DND-41 (cell line): ENCODE measurements around the gene SMIM35.

Experiments
- EZH2 ChIP-seq: IDR thresholded peaks from 3 replicates; pipeline ENCODE4 v1.6.1; 2012; ENCODE audit warnings: borderline replicate concordance, low read depth, mild to moderate bottlenecking, moderate library complexity, low read length, inconsistent platforms; ENCODE audit not compliant: severe bottlenecking
- TF ChIP-seq, protein P1 (sequence below): IDR thresholded peaks from 2 replicates; pipeline ENCODE4 v1.5.1; 2012; ENCODE audit warnings: borderline replicate concordance, low read length, moderate library complexity, mild to moderate bottlenecking; ENCODE audit not compliant: poor library complexity, severe bottlenecking; ENCODE audit errors: extremely low read depth

DNA sequence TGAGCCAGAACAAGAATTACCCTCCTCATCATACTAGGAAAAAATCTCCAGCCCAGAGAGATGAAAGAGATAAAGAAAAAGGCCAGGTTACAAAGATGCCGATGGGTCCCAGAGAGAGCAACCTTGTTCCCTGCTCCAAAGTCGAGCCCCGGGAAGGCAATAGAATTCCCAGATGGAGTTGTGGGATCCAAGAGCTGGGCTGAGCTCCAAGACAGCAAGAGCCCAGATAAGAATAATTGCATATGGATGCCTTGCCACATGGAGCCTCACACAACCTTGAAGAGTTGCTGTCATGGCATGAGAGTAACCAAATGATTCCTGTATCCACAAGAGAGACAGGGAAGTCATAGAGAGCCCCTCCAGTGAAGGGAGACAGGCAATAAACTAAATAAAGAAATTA lies 69.7 kb downstream of the SMIM35 start:
- TF ChIP-seq, protein P1, sequence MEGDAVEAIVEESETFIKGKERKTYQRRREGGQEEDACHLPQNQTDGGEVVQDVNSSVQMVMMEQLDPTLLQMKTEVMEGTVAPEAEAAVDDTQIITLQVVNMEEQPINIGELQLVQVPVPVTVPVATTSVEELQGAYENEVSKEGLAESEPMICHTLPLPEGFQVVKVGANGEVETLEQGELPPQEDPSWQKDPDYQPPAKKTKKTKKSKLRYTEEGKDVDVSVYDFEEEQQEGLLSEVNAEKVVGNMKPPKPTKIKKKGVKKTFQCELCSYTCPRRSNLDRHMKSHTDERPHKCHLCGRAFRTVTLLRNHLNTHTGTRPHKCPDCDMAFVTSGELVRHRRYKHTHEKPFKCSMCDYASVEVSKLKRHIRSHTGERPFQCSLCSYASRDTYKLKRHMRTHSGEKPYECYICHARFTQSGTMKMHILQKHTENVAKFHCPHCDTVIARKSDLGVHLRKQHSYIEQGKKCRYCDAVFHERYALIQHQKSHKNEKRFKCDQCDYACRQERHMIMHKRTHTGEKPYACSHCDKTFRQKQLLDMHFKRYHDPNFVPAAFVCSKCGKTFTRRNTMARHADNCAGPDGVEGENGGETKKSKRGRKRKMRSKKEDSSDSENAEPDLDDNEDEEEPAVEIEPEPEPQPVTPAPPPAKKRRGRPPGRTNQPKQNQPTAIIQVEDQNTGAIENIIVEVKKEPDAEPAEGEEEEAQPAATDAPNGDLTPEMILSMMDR: no peak
- TF ChIP-seq EZH2: no peak
